A673 (cell line): ENCODE measurements around the gene CPEB1. TPM values are rescaled to one million over a fixed set of nuclear protein-coding genes. Genes with fewer than 3 reads are reported as not detected.

ENCODE experiments used
- BruUV-seq: library from RNA; stranded (reverse); fragments of 400-500 nt; replicated peaks from 2 replicates; lab custom pipeline; 2021; lab: Mats Ljungman, UMichigan
- CTCF ChIA-PET: fragments of 300-600 bp; sonication (Branson Sonifier 250); formaldehyde crosslinking; loops from one replicate; lab custom pipeline; 2022; ENCODE audit warnings: antibody characterized with exemption; lab: Charles Lee
- POLR2A ChIA-PET: fragments of 300-600 bp; sonication (Branson Sonifier 250); formaldehyde crosslinking; loops from one replicate; lab custom pipeline; 2022; ENCODE audit warnings: antibody characterized with exemption; ENCODE audit not compliant: low non-redundant PET; lab: Charles Lee
- DNase-seq: peaks from one replicate; pipeline ENCODE4 v3.0.0-alpha.2; 2015; ENCODE audit warnings: low spot score
- H3K27ac ChIP-seq: fragments of 200-600 bp; sonication (generic); 2 replicates; pipeline ENCODE4 v1.5.1; 2016; ENCODE audit warnings: mixed run types, low read depth, mild to moderate bottlenecking, mixed read lengths, antibody characterized with exemption, low read length; ENCODE audit not compliant: poor library complexity, severe bottlenecking
- H3K27me3 ChIP-seq: fragments of 200-600 bp; sonication (generic); replicated peaks from 2 replicates; pipeline ENCODE4 v1.6.1; 2017; ENCODE audit warnings: mixed run types, low read depth, mild to moderate bottlenecking, mixed read lengths, antibody characterized with exemption, low read length; ENCODE audit not compliant: insufficient read depth, poor library complexity
- H3K36me3 ChIP-seq: fragments of 200-600 bp; sonication (generic); 2 replicates; pipeline ENCODE4 v1.6.1; 2016; ENCODE audit warnings: mixed run types, mild to moderate bottlenecking, mixed read lengths, antibody characterized with exemption, low read length; ENCODE audit not compliant: insufficient read depth, poor library complexity, severe bottlenecking
- H3K4me1 ChIP-seq: fragments of 200-600 bp; sonication (generic); 2 replicates; pipeline ENCODE4 v1.6.1; 2017; ENCODE audit warnings: mixed run types, mild to moderate bottlenecking, mixed read lengths, antibody characterized with exemption, low read length; ENCODE audit not compliant: insufficient read depth, poor library complexity, severe bottlenecking
- H3K4me3 ChIP-seq: fragments of 200-600 bp; sonication (generic); 2 replicates; pipeline ENCODE4 v1.5.1; 2016; ENCODE audit warnings: low read depth, mixed run types, mild to moderate bottlenecking, mixed read lengths, low read length; ENCODE audit not compliant: poor library complexity, severe bottlenecking
- H3K9me3 ChIP-seq: fragments of 200-600 bp; sonication (generic); 2 replicates; pipeline ENCODE4 v1.6.1; 2016; ENCODE audit warnings: mixed run types, low read depth, mild to moderate bottlenecking, mixed read lengths, antibody characterized with exemption, low read length; ENCODE audit not compliant: poor library complexity, severe bottlenecking
- CTCF ChIP-seq: fragments of 300-800, 200-600 bp; sonication (generic); conservative IDR thresholded peaks from 2 replicates; pipeline ENCODE4 v1.5.1; 2017; ENCODE audit warnings: low read depth, mild to moderate bottlenecking, antibody characterized with exemption, low read length, moderate library complexity, mixed read lengths
- EZH2 ChIP-seq: fragments of 200-600 bp; sonication (generic); IDR thresholded peaks from 2 replicates; pipeline ENCODE4 v1.6.1; 2017; ENCODE audit warnings: borderline replicate concordance, low read depth, mild to moderate bottlenecking, mixed read lengths, antibody characterized with exemption, low read length; ENCODE audit not compliant: poor library complexity, severe bottlenecking
- intact Hi-C: fragments of 100-400 bp; cut with micrococcal nuclease; formaldehyde crosslinking; loops from one replicate; pipeline ENCODE4 v1.10.0; 2022; ENCODE audit not compliant: unreplicated experiment
- total RNA-seq: library from RNA; stranded (reverse); gene quantifications from 2 replicates; pipeline ENCODE4 v1.2.3, GENCODE V29; 2021

CPEB1 gene
- total RNA-seq, 1 experiment from 2014 or later, result not detected

DNA sequence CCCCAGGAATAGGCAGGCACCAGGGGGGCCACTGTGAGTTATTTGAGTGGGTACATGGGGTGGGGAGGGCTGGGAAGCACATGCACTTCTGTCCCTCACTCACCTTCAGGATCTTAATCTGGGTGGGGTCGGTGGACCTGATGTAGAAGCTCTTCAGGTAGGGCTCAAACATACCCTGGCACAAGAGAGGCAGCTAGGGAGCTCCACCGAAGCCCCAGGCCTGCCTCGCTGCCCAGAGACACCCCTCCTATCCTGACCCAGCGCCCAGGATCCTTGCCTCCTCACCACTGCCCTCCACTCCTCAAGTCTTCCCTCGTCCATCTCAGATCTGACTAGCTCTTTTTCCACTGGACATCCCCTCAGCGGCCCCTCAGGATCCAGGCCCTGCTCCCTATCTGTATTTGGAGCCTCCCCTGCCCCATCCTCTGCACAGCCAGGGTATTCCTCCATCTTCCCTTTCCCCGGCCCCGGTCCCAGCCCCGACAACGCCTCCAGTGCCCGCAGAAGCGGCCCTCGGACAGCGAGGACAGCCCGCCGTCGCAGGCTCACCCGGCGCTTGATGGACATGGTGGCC, 32.5 kb upstream of the CPEB1 start:
- BruUV-seq, result no TSS peak
- H3K4me3 ChIP-seq, result no peak overlapping the region
- DNase-seq, result no peak

GRCh38 chr15:82677720-82678323, 30.7 kb upstream of the CPEB1 start:
- ChIA-PET CTCF (no interaction called here), POLR2A (no interaction called here)
- H3K27me3 ChIP-seq, result peaks cover 11% of the 10 kb centered on the region
- intact Hi-C loops, result no loop called here
- no peak overlapping the region for H3K4me3 ChIP-seq
- no peaks in the 10 kb centered on the region for H3K36me3 ChIP-seq
- no TSS peak for BruUV-seq
- no peaks in the 10 kb centered on the region for H3K9me3 ChIP-seq
- DNase-seq, result no peak
- no peaks in the 10 kb centered on the region for H3K4me1 ChIP-seq
- no peak overlapping the region for H3K27ac ChIP-seq
- TF ChIP-seq EZH2 (no peak), CTCF (no peak)

More for the DNA sequence above, 32.5 kb upstream of the CPEB1 start:
- ChIA-PET POLR2A (interaction anchor here (0.6 kb wide), 1 partner anchor 11 kb away, joined by 3 read pairs; no protein-coding TSS in a partner anchor), CTCF (no interaction called here)
- H3K27me3 ChIP-seq, result peaks cover 11% of the 10 kb centered on the region
- no peaks in the 10 kb centered on the region for H3K9me3 ChIP-seq
- no peaks in the 10 kb centered on the region for H3K36me3 ChIP-seq
- H3K27ac ChIP-seq, result no peak overlapping the region
- no peaks in the 10 kb centered on the region for H3K4me1 ChIP-seq
- TF ChIP-seq EZH2, result no peak
- no peak for TF ChIP-seq CTCF
- intact Hi-C loops, result no loop called here

- Histone ChIP-seq H3K4me3 (no peak overlapping the region), H3K4me1 (no peaks in the 10 kb centered on the region), H3K9me3 (no peaks in the 10 kb centered on the region), H3K36me3 (no peaks in the 10 kb centered on the region), H3K27ac (no peak overlapping the region), H3K27me3 (no peaks in the 10 kb centered on the region)
- POLR2A ChIA-PET, result interaction anchor here (0.6 kb wide), 1 partner anchor 32 kb away, joined by 3 read pairs; no protein-coding TSS in a partner anchor
- BruUV-seq, result no TSS peak
- CTCF ChIA-PET, result no interaction called here
- TF ChIP-seq CTCF, result no peak
- no peak for TF ChIP-seq EZH2
- DNase-seq, result no peak
- intact Hi-C loops, result no loop called here
These were observed 27.7 kb upstream of the CPEB1 start for GRCh38 chr15:82674873-82675272.
